T-helper 22 cell (primary cell): ENCODE results near the gene ILDR2.
"Not testable (repeated sequence)": the region's sequence is repeated elsewhere in the genome, so short reads cannot be mapped to it uniquely, and the experiment has no call there.

Source experiments
- DNase-seq: peaks from one replicate; pipeline ENCODE4 v3.0.0-alpha.2; 2020; ENCODE audit warnings: low read depth

ILDR2 gene

GRCh38 chr1:166884040-166884642, 91.2 kb downstream of the ILDR2 start:
- no peak for DNase-seq

- no peak for DNase-seq
These were observed 92.4 kb downstream of the ILDR2 start for GRCh38 chr1:166882893-166883292.

GRCh38 chr1:166878173-166878917, 97.0 kb downstream of the ILDR2 start:
- DNase-seq, result not testable (repeated sequence)

- no peak for DNase-seq
These were observed 98.9 kb downstream of the ILDR2 start for GRCh38 chr1:166876540-166876838.

- peak; percentile 97 for DNase-seq
These were observed 99.4 kb downstream of the ILDR2 start, which contains the start of gene TADA1 for GRCh38 chr1:166875734-166876539. Gene TADA1, minus strand, starts transcription at chr1:166876264. Its CDS starts 31 bp downstream, at chr1:166876233.

- DNase-seq, result no peak
These were observed 100.0 kb downstream of the ILDR2 start for GRCh38 chr1:166875302-166875733.

GRCh38 chr1:166874464-166874863, 100.9 kb downstream of the ILDR2 start:
- no peak for DNase-seq

GRCh38 chr1:166870584-166870983, 104.8 kb downstream of the ILDR2 start:
- no peak for DNase-seq

- no peak for DNase-seq
These were observed 105.8 kb downstream of the ILDR2 start for GRCh38 chr1:166869318-166870099.

GRCh38 chr1:166868639-166869038, 106.7 kb downstream of the ILDR2 start:
- DNase-seq, result no peak

GRCh38 chr1:166865926-166866325, 109.4 kb downstream of the ILDR2 start:
- DNase-seq, result no peak

- no peak for DNase-seq
These were observed 115.7 kb downstream of the ILDR2 start for GRCh38 chr1:166859597-166859996.

GRCh38 chr1:166858726-166859419, 116.5 kb downstream of the ILDR2 start:
- DNase-seq, result no peak
